Measurements from ENCODE around the gene BBX. TPM values are rescaled to one million over a fixed set of nuclear protein-coding genes. Genes with fewer than 3 reads are reported as not detected.

The BBX gene
- total and polyA plus RNA-seq, 12 donors: 4.6 to 49.8 (median 38.0) TPM

DNA sequence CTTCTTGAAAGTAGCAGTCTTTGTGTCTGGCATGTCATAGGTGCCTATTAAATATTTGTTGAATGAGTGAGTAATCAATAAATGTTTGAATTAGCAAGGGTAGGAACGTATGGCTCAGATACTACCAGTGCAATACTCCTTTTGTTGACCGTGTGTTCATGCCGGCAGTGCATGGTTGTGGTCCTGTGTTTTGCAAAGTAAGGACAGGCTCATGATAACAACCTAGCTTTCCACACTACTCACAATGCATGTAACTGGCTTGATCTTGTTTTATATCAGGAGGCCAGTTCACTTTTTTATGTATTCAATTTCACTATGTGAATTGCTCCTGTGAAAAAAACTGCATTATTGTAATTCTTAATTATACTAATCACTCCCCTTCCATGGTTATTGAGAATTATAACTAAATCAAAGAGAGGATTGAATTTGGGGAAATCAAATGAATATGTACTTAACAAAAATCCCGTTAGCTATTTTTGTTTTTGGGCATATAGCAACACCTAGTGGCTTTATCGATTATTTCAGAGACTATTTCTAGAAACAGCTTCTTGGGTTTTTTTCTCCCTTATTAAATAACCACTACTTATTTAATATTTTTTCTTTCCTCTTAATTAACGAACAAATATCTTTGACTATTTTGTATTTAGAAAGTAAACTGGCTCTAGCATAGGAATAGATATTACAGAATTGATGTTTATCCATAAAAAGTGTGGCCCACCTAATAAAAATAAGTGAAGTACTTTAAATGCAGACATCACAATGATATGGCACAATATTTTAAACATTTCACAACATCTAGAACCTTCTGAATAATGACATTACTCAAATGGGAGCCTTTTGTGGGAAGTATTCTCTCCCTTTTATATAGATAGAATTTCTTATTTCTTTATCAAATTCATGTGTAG lies 218.5 kb downstream of the BBX start:
- no peaks in the 10 kb centered on the region for H3K9me3 ChIP-seq
- peaks cover 0 to 4% (median 0%) of the 10 kb centered on the region in 9 donors for H3K4me1 ChIP-seq
- no peaks in the 10 kb centered on the region for H3K27me3 ChIP-seq
- intact Hi-C loops (cut with DNase I): loop anchor here (5.0 to 10.0 kb wide), 8 partner anchors 49 to 506 kb away; no protein-coding TSS in a partner anchor
- ATAC-seq (no peak), DNase-seq (no peak)
- TF ChIP-seq, protein P1, sequence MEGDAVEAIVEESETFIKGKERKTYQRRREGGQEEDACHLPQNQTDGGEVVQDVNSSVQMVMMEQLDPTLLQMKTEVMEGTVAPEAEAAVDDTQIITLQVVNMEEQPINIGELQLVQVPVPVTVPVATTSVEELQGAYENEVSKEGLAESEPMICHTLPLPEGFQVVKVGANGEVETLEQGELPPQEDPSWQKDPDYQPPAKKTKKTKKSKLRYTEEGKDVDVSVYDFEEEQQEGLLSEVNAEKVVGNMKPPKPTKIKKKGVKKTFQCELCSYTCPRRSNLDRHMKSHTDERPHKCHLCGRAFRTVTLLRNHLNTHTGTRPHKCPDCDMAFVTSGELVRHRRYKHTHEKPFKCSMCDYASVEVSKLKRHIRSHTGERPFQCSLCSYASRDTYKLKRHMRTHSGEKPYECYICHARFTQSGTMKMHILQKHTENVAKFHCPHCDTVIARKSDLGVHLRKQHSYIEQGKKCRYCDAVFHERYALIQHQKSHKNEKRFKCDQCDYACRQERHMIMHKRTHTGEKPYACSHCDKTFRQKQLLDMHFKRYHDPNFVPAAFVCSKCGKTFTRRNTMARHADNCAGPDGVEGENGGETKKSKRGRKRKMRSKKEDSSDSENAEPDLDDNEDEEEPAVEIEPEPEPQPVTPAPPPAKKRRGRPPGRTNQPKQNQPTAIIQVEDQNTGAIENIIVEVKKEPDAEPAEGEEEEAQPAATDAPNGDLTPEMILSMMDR (IDR thresholded peaks at IDR 0.05): peak; percentile 39 to 78 (median 62)
- WGBS, 2 donors: 44 to 49% methylated on average over 6 of the region's 6 CpGs
- peaks cover 0 to 18% (median 0%) of the 10 kb centered on the region in 9 donors for H3K36me3 ChIP-seq
- no peak overlapping the region for H3K4me3 ChIP-seq
- H3K27ac ChIP-seq: no peak overlapping the region

DNA sequence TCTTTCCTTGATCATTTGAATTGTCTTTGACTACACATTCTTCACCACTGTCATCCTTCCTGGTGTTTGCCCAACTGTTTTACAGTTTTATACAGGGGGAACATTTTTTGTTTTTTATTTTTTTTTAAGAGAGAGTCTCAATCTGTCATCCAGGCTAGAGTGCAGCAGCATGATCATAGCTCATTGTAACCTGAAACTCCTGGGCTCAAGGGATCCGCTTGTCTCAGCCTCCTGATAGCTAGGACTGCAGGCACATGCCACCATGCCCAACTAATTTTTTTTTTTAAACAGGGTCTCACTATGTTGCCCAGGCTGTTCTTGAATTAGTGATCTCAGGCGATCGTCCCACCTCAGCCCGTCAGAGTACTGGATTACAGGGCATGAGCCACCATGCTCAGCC lies 222.6 kb downstream of the BBX start:
- no peak for ATAC-seq
- Histone ChIP-seq H3K27me3 (no peaks in the 10 kb centered on the region), H3K9me3 (no peaks in the 10 kb centered on the region), H3K27ac (no peak overlapping the region), H3K4me1 (peaks cover 0 to 4% (median 0%) of the 10 kb centered on the region in 9 donors), H3K36me3 (peaks cover 0 to 36% (median 0%) of the 10 kb centered on the region in 9 donors), H3K4me3 (no peak overlapping the region)
- 95 to 97% methylated on average over 4 of the region's 4 CpGs for WGBS, 2 donors
- TF ChIP-seq, protein P1 (IDR thresholded peaks at IDR 0.05): no peak
- no peak for DNase-seq
- intact Hi-C loops (cut with DNase I): loop anchor here in 7 of 10 donors (10.0 kb wide), 2 partner anchors 171 to 511 kb away; no protein-coding TSS in a partner anchor

DNA sequence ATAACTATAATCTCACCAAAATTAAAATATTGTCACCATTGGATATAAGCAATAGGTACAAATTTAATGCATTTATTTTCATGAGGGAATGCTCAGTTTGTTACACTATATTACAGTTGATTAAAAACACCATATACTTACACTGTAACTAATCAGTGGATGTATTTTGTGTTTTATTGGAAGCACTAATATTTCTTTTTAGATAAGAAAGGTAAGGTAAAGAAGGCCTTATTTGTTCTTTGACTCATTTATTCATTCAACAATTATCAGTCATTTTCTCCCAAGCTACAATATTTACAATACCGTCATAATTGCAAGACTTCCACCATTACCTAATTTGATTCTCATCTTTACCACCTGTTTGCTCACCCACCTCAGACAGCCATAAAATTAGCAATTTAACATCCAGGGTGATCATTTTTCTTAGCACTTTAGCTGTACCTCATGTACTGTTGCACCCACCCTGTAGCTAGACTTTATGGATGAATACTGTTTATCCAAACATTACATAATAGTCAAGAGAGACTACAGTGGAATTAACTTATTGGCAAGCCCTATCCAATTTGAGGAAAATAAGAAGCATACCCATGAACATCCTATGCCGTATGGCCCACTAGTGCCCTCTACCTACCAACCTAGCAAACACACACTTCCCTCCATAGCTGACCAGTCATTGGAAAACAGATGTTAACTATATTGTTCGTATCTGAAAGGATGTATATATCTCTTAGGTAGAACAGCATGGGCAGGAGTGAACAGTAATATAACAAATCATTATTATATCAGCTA lies 229.6 kb downstream of the BBX start:
- Histone ChIP-seq H3K9me3 (no peaks in the 10 kb centered on the region), H3K36me3 (peaks cover 0 to 51% (median 0%) of the 10 kb centered on the region in 9 donors), H3K27me3 (no peaks in the 10 kb centered on the region), H3K27ac (no peak overlapping the region), H3K4me3 (no peak overlapping the region), H3K4me1 (no peaks in the 10 kb centered on the region)
- intact Hi-C loops (cut with DNase I): no loop called here
- peak in 2 of 8 donors; percentile 30 to 68 for ATAC-seq
- TF ChIP-seq, protein P1 (IDR thresholded peaks at IDR 0.05): peak in 7 of 9 donors; percentile 26 to 61 (median 48)
- DNase-seq: no peak
- WGBS, 2 donors: 82 to 83% methylated on average over 3 of the region's 3 CpGs

DNA sequence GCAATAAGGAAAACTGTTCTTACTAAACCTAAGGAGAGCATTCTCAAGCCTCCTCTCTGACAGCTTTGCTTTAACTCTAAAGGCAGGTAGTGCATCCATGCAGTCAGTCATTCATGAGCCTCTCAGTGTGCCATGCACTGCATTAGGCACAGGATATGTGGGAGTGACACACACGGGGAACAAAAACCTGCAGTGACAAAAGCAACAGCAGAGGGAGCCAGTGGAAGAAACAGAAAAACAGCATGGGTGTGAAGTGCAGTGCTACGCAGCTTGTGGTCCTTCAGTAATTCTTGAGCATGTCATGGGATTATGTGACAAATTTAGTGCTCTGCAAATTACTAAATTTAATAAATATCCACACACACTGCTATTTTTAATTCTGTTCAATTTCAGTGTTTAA lies 230.7 kb downstream of the BBX start:
- DNase-seq (no peak), ATAC-seq (peak in 6 of 8 donors; percentile 42 to 79 (median 62))
- TF ChIP-seq, protein P1 (IDR thresholded peaks at IDR 0.05): peak in 7 of 9 donors; percentile 38 to 59 (median 48)
- Histone ChIP-seq H3K27ac (no peak overlapping the region), H3K4me3 (no peak overlapping the region), H3K27me3 (no peaks in the 10 kb centered on the region), H3K36me3 (peaks cover 0 to 51% (median 0%) of the 10 kb centered on the region in 9 donors), H3K9me3 (no peaks in the 10 kb centered on the region), H3K4me1 (no peaks in the 10 kb centered on the region)
- 41 to 44% methylated on average over 2 of the region's 2 CpGs for WGBS, 2 donors
- intact Hi-C loops (cut with DNase I): no loop called here
